ENCODE data around the gene HAO1. TPM values are rescaled to one million over a fixed set of nuclear protein-coding genes. Genes with fewer than 3 reads are reported as not detected.

HAO1 gene
- total and polyA plus RNA-seq, 2 of the 4 experiments (the other 2 are of a cell fraction), result not detected

DNA sequence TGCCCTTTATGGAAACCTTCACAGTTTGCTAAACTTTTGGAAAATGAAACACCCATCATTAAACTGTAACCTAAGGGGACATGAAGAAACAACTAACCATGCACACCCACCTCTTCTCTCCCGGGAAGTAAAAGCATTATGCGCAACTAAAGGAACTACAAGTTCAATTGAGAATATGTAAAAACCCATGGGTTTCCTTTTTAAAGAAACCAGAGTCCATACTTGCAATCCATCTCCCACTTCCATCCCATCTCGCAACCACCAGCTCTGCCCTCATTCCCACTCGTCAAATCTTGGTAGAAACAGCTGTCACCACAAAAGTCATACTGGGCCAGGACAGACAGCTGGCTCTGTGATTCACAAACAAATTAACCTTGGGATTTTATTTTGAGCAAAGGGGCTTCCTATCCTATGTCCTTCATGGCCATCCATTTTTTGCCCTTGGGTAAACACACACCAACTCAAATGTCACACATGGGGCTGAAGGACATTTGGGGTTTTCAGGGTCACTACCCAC lies 81.5 kb downstream of the HAO1 start:
- H3K36me3 ChIP-seq (ENCODE audit: control insufficient read depth, insufficient read depth, low read length), result no peaks in the 10 kb centered on the region
- no peaks in the 10 kb centered on the region for H4K20me1 ChIP-seq (ENCODE audit: insufficient read depth, low read length)
- in situ Hi-C loops (cut with MboI; ENCODE audit: low sequenced_read_pairs) (loop anchor here (10.0 kb wide), 1 partner anchor 1024 kb away; no protein-coding TSS in a partner anchor), dilution Hi-C loops (cut with HindIII; ENCODE audit: low sequenced_read_pairs, unreplicated experiment) (no loop called here), intact Hi-C loops (cut with micrococcal nuclease) (loop anchor here (1.0 to 5.0 kb wide), 6 partner anchors 572 to 1716 kb away; no protein-coding TSS in a partner anchor)
- no peak overlapping the region for H3K56ac ChIP-seq (ENCODE audit: extremely low read depth, insufficient read depth, low read length)
- H3K79me1 ChIP-seq (ENCODE audit: low read depth in 1 of 2, low read length in 2 of 2), result no peaks in the 10 kb centered on the region
- no CpG with 5 or more reads among the region's 4 CpGs for WGBS, 2 experiments (ENCODE audit: extremely low coverage in 2 of 2, insufficient read length in 1 of 2)
- H2BK15ac ChIP-seq (ENCODE audit: low read depth, low read length), result peak overlapping the region; percentile 47; the same call in 1 of the 3 replicates
- no peak for DNase-seq
- H3K27me3 ChIP-seq (ENCODE audit: control insufficient read depth, insufficient read depth, low read length), result peaks cover 1% of the 10 kb centered on the region; the same call in 1 of the 2 replicates
- BruUV-seq (replicated peaks), result no TSS peak
- POLR2A ChIA-PET (ENCODE audit: unreplicated experiment), result no interaction called here
- H2AFZ ChIP-seq (replicated peaks; ENCODE audit: low read length, poor library complexity), result peak overlapping the region; percentile 49
- H4K5ac ChIP-seq (ENCODE audit: low read depth, low read length), result no peak overlapping the region
- H3K4me3 ChIP-seq (ENCODE audit: insufficient read depth, low read depth, low read length), result no peak overlapping the region
- no peak overlapping the region for H3K18ac ChIP-seq (ENCODE audit: low read depth, low read length)
- H3K4me2 ChIP-seq (ENCODE audit: low read depth, low read length), result no peak overlapping the region
- H2BK120ac ChIP-seq (ENCODE audit: low read depth, low read length), result peak overlapping the region; percentile 68
- no peak overlapping the region; the same call in 1 of the 2 replicates for H4K91ac ChIP-seq (ENCODE audit: insufficient read depth, low read depth, low read length)
- H3K14ac ChIP-seq (replicated peaks; ENCODE audit: low read depth, low read length), result no peak overlapping the region
- H3K4ac ChIP-seq (ENCODE audit: low read depth, low read length), result peak overlapping the region; percentile 64; the same call in 1 of the 2 replicates
- H3K27ac ChIP-seq (ENCODE audit: insufficient read depth, low read length), result no peak overlapping the region
- no peaks in the 10 kb centered on the region for H3K9me3 ChIP-seq (ENCODE audit: control insufficient read depth, insufficient read depth, low read length)
- no peak overlapping the region for H2BK5ac ChIP-seq (ENCODE audit: low read depth, low read length, poor library complexity, severe bottlenecking)
- H3K23ac ChIP-seq (ENCODE audit: low read depth, low read length), result no peak overlapping the region
- no peak overlapping the region for H4K8ac ChIP-seq (ENCODE audit: low read depth in 2 of 2, low read length in 2 of 2)
- H3K9me1 ChIP-seq (ENCODE audit: insufficient read depth, low read length), result no peaks in the 10 kb centered on the region
- peak overlapping the region; percentile 60; the same call in 1 of the 2 replicates for H2AK5ac ChIP-seq (ENCODE audit: low read depth, low read length)
- peak overlapping the region; percentile 23 for H2AK9ac ChIP-seq (replicated peaks; ENCODE audit: low read depth, low read length, poor library complexity)
- ATAC-seq (ENCODE audit: low read depth), result no peak
- CTCF ChIA-PET, result interaction anchor here (0.5 to 1.1 kb wide), 12 partner anchors 9 to 1236 kb away, joined by 3 to 7 read pairs (median 3); no protein-coding TSS in a partner anchor
- H2BK20ac ChIP-seq (ENCODE audit: low read depth, low read length), result 0 out of 2 replicates have a peak overlapping the region, but pooled peaks have one; percentile 31
- H3K9ac ChIP-seq (ENCODE audit: low read depth, low read length), result no peak overlapping the region
- no peak for TF ChIP-seq MAZ (IDR thresholded peaks at IDR 0.05; ENCODE audit: borderline replicate concordance, low read depth, low read length)
- no peak for TF ChIP-seq BHLHE40 (IDR thresholded peaks at IDR 0.05; ENCODE audit: low read depth, low read length)
- no peaks in the 10 kb centered on the region; the same call in 1 of the 2 replicates for H3K4me1 ChIP-seq (ENCODE audit: control insufficient read depth, insufficient read depth, low read length)

All from IMR-90 (cell line).